Karpas-422 (cell line): Measurements from ENCODE around the gene ECI1. TPM values are rescaled to one million over a fixed set of nuclear protein-coding genes. Genes with fewer than 3 reads are reported as not detected.

Source experiments
- DNase-seq: peaks from one replicate; pipeline ENCODE4 v3.0.0-alpha.2; 2015
- H2AFZ ChIP-seq: fragments of 200-600 bp; sonication (generic); 2 replicates; pipeline ENCODE4 v1.6.1; 2014; ENCODE audit warnings: antibody characterized with exemption, low read length, mixed read lengths
- H3K27ac ChIP-seq: fragments of 200-600 bp; sonication (generic); 2 replicates; pipeline ENCODE4 v1.5.1; 2014; ENCODE audit warnings: mild to moderate bottlenecking, low read length, moderate library complexity
- H3K27me3 ChIP-seq: fragments of 200-600 bp; sonication (generic); 2 replicates; pipeline ENCODE4 v1.6.1; 2014; ENCODE audit warnings: low read length, mixed read lengths
- H3K36me3 ChIP-seq: fragments of 200-600 bp; sonication (generic); 2 replicates; pipeline ENCODE4 v1.6.1; 2014; ENCODE audit warnings: low read length, mixed read lengths; ENCODE audit not compliant: insufficient read depth
- H3K4me1 ChIP-seq: fragments of 200-600 bp; sonication (generic); 2 replicates; pipeline ENCODE4 v1.6.1; 2014; ENCODE audit warnings: mild to moderate bottlenecking, low read length, mixed read lengths
- H3K4me2 ChIP-seq: fragments of 200-600 bp; sonication (generic); 2 replicates; pipeline ENCODE4 v1.6.1; 2014; ENCODE audit warnings: low read length, low read depth, mild to moderate bottlenecking; ENCODE audit not compliant: poor library complexity, severe bottlenecking
- H3K4me3 ChIP-seq: fragments of 200-600 bp; sonication (generic); 2 replicates; pipeline ENCODE4 v1.5.1; 2014; ENCODE audit warnings: mild to moderate bottlenecking, antibody characterized with exemption, low read length, mixed read lengths
- H3K79me2 ChIP-seq: fragments of 200-600 bp; sonication (generic); 2 replicates; pipeline ENCODE4 v1.6.1; 2014; ENCODE audit warnings: mild to moderate bottlenecking, low read length, mixed read lengths
- H3K9ac ChIP-seq: fragments of 200-600 bp; sonication (generic); 2 replicates; pipeline ENCODE4 v1.6.0; 2014; ENCODE audit warnings: low read length
- H3K9me2 ChIP-seq: fragments of 200-600 bp; sonication (generic), shearing (Covaris generic); replicated peaks from 2 replicates; pipeline ENCODE4 v1.6.0; 2014; ENCODE audit warnings: mild to moderate bottlenecking, low read length, moderate library complexity; ENCODE audit not compliant: insufficient read depth
- H3K9me3 ChIP-seq: fragments of 300-700, 200-600 bp; sonication (generic); 2 replicates; pipeline ENCODE4 v1.6.1; 2014; ENCODE audit warnings: low read length, mixed read lengths
- H4K20me1 ChIP-seq: fragments of 200-600 bp; sonication (generic); 2 replicates; pipeline ENCODE4 v1.6.1; 2014; ENCODE audit warnings: mild to moderate bottlenecking, antibody characterized with exemption, low read length, low read depth; ENCODE audit not compliant: insufficient read depth
- total RNA-seq: library from RNA; depleted of rRNA; stranded (reverse); fragments of >200 nt; shearing (Covaris generic); gene quantifications from 2 replicates; pipeline ENCODE4 v1.2.3, GENCODE V29; 2014; ENCODE audit warnings: low replicate concordance

The ECI1 gene
- total RNA-seq, 1 experiment from 2014 or later = 24.4 TPM

- DNase-seq = no peak
These were observed 25.2 kb upstream of the ECI1 start for GRCh38 chr16:2276368-2277195.

GRCh38 chr16:2275476-2276367 lies 24.3 kb upstream of the ECI1 start:
- no peaks in the 10 kb centered on the region for H3K4me1 ChIP-seq
- no peaks in the 10 kb centered on the region for H3K9me2 ChIP-seq
- no peaks in the 10 kb centered on the region for H3K9me3 ChIP-seq
- H3K27me3 ChIP-seq = no peaks in the 10 kb centered on the region
- DNase-seq = no peak
- no peak overlapping the region for H3K4me2 ChIP-seq
- no peaks in the 10 kb centered on the region for H3K36me3 ChIP-seq
- no peak overlapping the region for H3K27ac ChIP-seq
- H3K9ac ChIP-seq = no peak overlapping the region
- H2AFZ ChIP-seq = no peak overlapping the region
- H3K79me2 ChIP-seq = no peaks in the 10 kb centered on the region
- no peaks in the 10 kb centered on the region for H4K20me1 ChIP-seq
- H3K4me3 ChIP-seq = no peak overlapping the region

More at GRCh38 chr16:2276368-2277195, 25.2 kb upstream of the ECI1 start:
- Histone ChIP-seq H3K4me3 (no peak overlapping the region), H3K79me2 (no peaks in the 10 kb centered on the region), H3K4me2 (no peak overlapping the region), H3K4me1 (no peaks in the 10 kb centered on the region), H3K9ac (no peak overlapping the region), H3K27me3 (no peaks in the 10 kb centered on the region), H3K36me3 (no peaks in the 10 kb centered on the region), H3K9me3 (no peaks in the 10 kb centered on the region), H3K27ac (no peak overlapping the region), H4K20me1 (no peaks in the 10 kb centered on the region), H2AFZ (no peak overlapping the region), H3K9me2 (no peaks in the 10 kb centered on the region)

- no peak overlapping the region for H3K4me2 ChIP-seq
- H3K4me3 ChIP-seq = no peak overlapping the region
- peaks cover 12% of the 10 kb centered on the region for H3K4me1 ChIP-seq
- H3K27me3 ChIP-seq = no peaks in the 10 kb centered on the region
- peaks cover 3% of the 10 kb centered on the region; the same call in 1 of the 2 replicates for H3K79me2 ChIP-seq
- DNase-seq = no peak
- no peak overlapping the region for H3K27ac ChIP-seq
- no peak overlapping the region for H3K9ac ChIP-seq
- no peaks in the 10 kb centered on the region for H3K36me3 ChIP-seq
- H3K9me2 ChIP-seq = no peaks in the 10 kb centered on the region
- H3K9me3 ChIP-seq = no peaks in the 10 kb centered on the region
- no peak overlapping the region for H2AFZ ChIP-seq
- peaks cover 10% of the 10 kb centered on the region; the same call in 1 of the 2 replicates for H4K20me1 ChIP-seq
These were observed 22.5 kb upstream of the ECI1 start for GRCh38 chr16:2273931-2274330.

GRCh38 chr16:2273484-2273883 lies 22.1 kb upstream of the ECI1 start:
- Histone ChIP-seq H3K9ac (no peak overlapping the region), H3K9me2 (no peaks in the 10 kb centered on the region), H3K4me2 (no peak overlapping the region)

GRCh38 chr16:2271848-2272461 lies 20.6 kb upstream of the ECI1 start:
- peaks cover 12% of the 10 kb centered on the region for H3K79me2 ChIP-seq
- H3K9ac ChIP-seq = no peak overlapping the region
- H2AFZ ChIP-seq = no peak overlapping the region
- no peak for DNase-seq
- no peaks in the 10 kb centered on the region for H3K27me3 ChIP-seq
- H3K9me3 ChIP-seq = no peaks in the 10 kb centered on the region
- H3K9me2 ChIP-seq = no peaks in the 10 kb centered on the region
- peaks cover 13% of the 10 kb centered on the region for H3K4me1 ChIP-seq
- peaks cover 15% of the 10 kb centered on the region; the same call in 1 of the 2 replicates for H4K20me1 ChIP-seq
- no peak overlapping the region for H3K27ac ChIP-seq
- H3K36me3 ChIP-seq = no peaks in the 10 kb centered on the region
- H3K4me2 ChIP-seq = no peak overlapping the region
- H3K4me3 ChIP-seq = no peak overlapping the region

More at GRCh38 chr16:2273484-2273883, 22.1 kb upstream of the ECI1 start:
- no peaks in the 10 kb centered on the region for H3K36me3 ChIP-seq
- H3K4me3 ChIP-seq = no peak overlapping the region
- no peaks in the 10 kb centered on the region for H3K9me3 ChIP-seq
- no peaks in the 10 kb centered on the region for H3K27me3 ChIP-seq
- H3K27ac ChIP-seq = no peak overlapping the region
- H3K79me2 ChIP-seq = peaks cover 3% of the 10 kb centered on the region; the same call in 1 of the 2 replicates
- H2AFZ ChIP-seq = no peak overlapping the region
- no peak for DNase-seq
- H4K20me1 ChIP-seq = peaks cover 10% of the 10 kb centered on the region; the same call in 1 of the 2 replicates
- H3K4me1 ChIP-seq = peaks cover 13% of the 10 kb centered on the region

GRCh38 chr16:2270588-2271470 lies 19.4 kb upstream of the ECI1 start:
- H3K36me3 ChIP-seq = peaks cover 3% of the 10 kb centered on the region; the same call in 1 of the 2 replicates
- no peaks in the 10 kb centered on the region for H3K27me3 ChIP-seq
- DNase-seq = no peak
- peaks cover 24% of the 10 kb centered on the region for H4K20me1 ChIP-seq
- no peak overlapping the region for H2AFZ ChIP-seq
- H3K79me2 ChIP-seq = peaks cover 23% of the 10 kb centered on the region
- H3K4me1 ChIP-seq = peaks cover 22% of the 10 kb centered on the region
- no peaks in the 10 kb centered on the region for H3K9me2 ChIP-seq
- no peak overlapping the region for H3K4me3 ChIP-seq
- H3K27ac ChIP-seq = no peak overlapping the region
- H3K4me2 ChIP-seq = no peak overlapping the region
- no peaks in the 10 kb centered on the region for H3K9me3 ChIP-seq
- H3K9ac ChIP-seq = no peak overlapping the region

- Histone ChIP-seq H3K79me2 (peaks cover 31% of the 10 kb centered on the region), H3K36me3 (peaks cover 9% of the 10 kb centered on the region; the same call in 1 of the 2 replicates), H3K4me3 (peak overlapping the region; percentile 91; the same call in 1 of the 2 replicates), H3K27ac (no peak overlapping the region), H3K9ac (no peak overlapping the region), H3K27me3 (no peaks in the 10 kb centered on the region), H3K4me1 (peaks cover 25% of the 10 kb centered on the region), H3K9me2 (no peaks in the 10 kb centered on the region), H3K9me3 (no peaks in the 10 kb centered on the region), H4K20me1 (peaks cover 31% of the 10 kb centered on the region), H3K4me2 (peak overlapping the region; percentile 86), H2AFZ (no peak overlapping the region)
- DNase-seq = no peak
These were observed 18.7 kb upstream of the ECI1 start for GRCh38 chr16:2270070-2270462.
